B cell (primary cell): Measurements from ENCODE around the gene NOTCH1. TPM values are rescaled to one million over a fixed set of nuclear protein-coding genes. Genes with fewer than 3 reads are reported as not detected.

ENCODE experiments used
- ATAC-seq: fragments of 200-7000 bp; cut with Tn5 transposase; one replicate; pipeline ENCODE4 v1.10.0; 2021; ENCODE audit warnings: low read depth, mild to moderate bottlenecking, moderate number of reproducible peaks, moderate library complexity
- CTCF ChIA-PET: fragments of 350-600 bp; sonication (Branson Sonifier 250); formaldehyde crosslinking; loops from one replicate; lab custom pipeline; 2021; ENCODE audit warnings: antibody characterized with exemption, inconsistent platforms; lab: Charles Lee
- POLR2A ChIA-PET: fragments of 350-600 bp; sonication (Branson Sonifier 250); formaldehyde crosslinking; loops from one replicate; lab custom pipeline; 2021; ENCODE audit warnings: antibody characterized with exemption; lab: Charles Lee
- DNase-seq: peaks from one replicate; pipeline ENCODE4 v3.0.0; 2013
- H2AFZ ChIP-seq: 2 replicates; pipeline ENCODE4 v1.6.1; 2012; ENCODE audit warnings: mild to moderate bottlenecking, low read depth, low read length; ENCODE audit not compliant: insufficient read depth, poor library complexity, severe bottlenecking
- H3K27ac ChIP-seq, 2 donors: 1 replicate in 1 of 2; 2 replicates in 1 of 2; pipeline ENCODE4 v1.5.1; 2012 to 2013; ENCODE audit warnings: low read length in 2 of 2, mild to moderate bottlenecking in 2 of 2, moderate library complexity in 1 of 2
- H3K27me3 ChIP-seq, 4 experiments: fragments of 200-600 bp in 1 of 4; sonication (generic) in 1 of 4; replicated peaks in 1 of 4; 1 replicate in 2 of 4; 2 replicates in 2 of 4; pipeline versions ENCODE4 v1.6.1 to v1.7.0; 2013 to 2016; ENCODE audit warnings: low read length in 3 of 4, mild to moderate bottlenecking in 2 of 4, mixed read lengths in 1 of 4, moderate library complexity in 1 of 4; ENCODE audit not compliant: insufficient read depth in 4 of 4, control insufficient read depth in 3 of 4; ENCODE audit errors: control extremely low read depth in 1 of 4
- H3K36me3 ChIP-seq, 2 experiments: replicated peaks in 1 of 2; 1 replicate in 1 of 2; 2 replicates in 1 of 2; pipeline versions ENCODE4 v1.6.1 to v1.7.1; 2013; ENCODE audit warnings: low read length in 1 of 2; ENCODE audit not compliant: insufficient read depth in 2 of 2, control insufficient read depth in 1 of 2; ENCODE audit errors: control extremely low read depth in 1 of 2, extremely low read depth in 1 of 2
- H3K4me1 ChIP-seq, 2 donors: fragments of 200-600 bp in 1 of 2; sonication (generic) in 1 of 2; 1 replicate in 1 of 2; 2 replicates in 1 of 2; pipeline versions ENCODE4 v1.5.1 to v1.6.1; 2013 to 2017; ENCODE audit warnings: low read length in 2 of 2; ENCODE audit not compliant: control insufficient read depth in 2 of 2, insufficient read depth in 2 of 2
- H3K4me2 ChIP-seq: replicated peaks from 2 replicates; pipeline ENCODE3; 2012; ENCODE audit warnings: mild to moderate bottlenecking, low read depth, low read length; ENCODE audit not compliant: poor library complexity, severe bottlenecking
- H3K4me3 ChIP-seq, 5 experiments: fragments of 200-600 bp in 1 of 5; sonication (generic) in 1 of 5; 1 replicate in 3 of 5; 2 replicates in 2 of 5; pipeline versions ENCODE4 v1.5.1 to v1.7.0; 2011 to 2016; ENCODE audit warnings: low read length in 4 of 5, mild to moderate bottlenecking in 4 of 5, low read depth in 2 of 5, control low read depth in 1 of 5, moderate library complexity in 1 of 5; ENCODE audit not compliant: insufficient read depth in 1 of 5; ENCODE audit errors: control extremely low read depth in 1 of 5, extremely low read depth in 1 of 5
- H3K79me2 ChIP-seq: fragments of 200-600 bp; sonication (generic); one replicate; pipeline ENCODE4 v1.6.0; 2016; ENCODE audit warnings: low read length; ENCODE audit not compliant: control insufficient read depth, insufficient read depth
- H3K9ac ChIP-seq: fragments of 200-600 bp; sonication (generic); 2 replicates; pipeline ENCODE4 v1.6.1; 2017; ENCODE audit warnings: mild to moderate bottlenecking, low read length, moderate library complexity
- H3K9me3 ChIP-seq, 3 donors: one replicate each; pipeline versions ENCODE4 v1.6.1 to v1.7.1; 2013; ENCODE audit warnings: low read length in 2 of 3; ENCODE audit not compliant: control insufficient read depth in 2 of 3, insufficient read depth in 1 of 3; ENCODE audit errors: control extremely low read depth in 1 of 3
- H4K20me1 ChIP-seq: 2 replicates; pipeline ENCODE4 v1.6.0; 2012; ENCODE audit warnings: mild to moderate bottlenecking, low read length; ENCODE audit not compliant: insufficient read depth, control insufficient read depth, poor library complexity, severe bottlenecking
- H3K27ac Mint-ChIP-seq: one replicate; pipeline ENCODE4 v1.8.0; 2021; ENCODE audit warnings: mixed read lengths
- H3K27me3 Mint-ChIP-seq: one replicate; pipeline ENCODE4 v1.8.0; 2021; ENCODE audit warnings: mixed read lengths
- H3K4me1 Mint-ChIP-seq: one replicate; pipeline ENCODE4 v1.8.0; 2021; ENCODE audit warnings: mixed read lengths
- H3K4me3 Mint-ChIP-seq: one replicate; pipeline ENCODE4 v1.8.0; 2021; ENCODE audit warnings: mixed read lengths
- H3K9me3 Mint-ChIP-seq: one replicate; pipeline ENCODE4 v1.8.0; 2022; ENCODE audit warnings: mixed read lengths; ENCODE audit not compliant: insufficient read depth
- CTCF ChIP-seq: fragments of 200-600 bp; IDR thresholded peaks from one replicate; pipeline ENCODE4 v1.8.0; 2022; ENCODE audit warnings: antibody characterized with exemption, mild to moderate bottlenecking
- EZH2 ChIP-seq: IDR thresholded peaks from 2 replicates; pipeline ENCODE4 v1.6.1; 2012; ENCODE audit warnings: borderline replicate concordance, low read depth, mild to moderate bottlenecking, moderate library complexity, low read length; ENCODE audit not compliant: insufficient read depth, poor library complexity, severe bottlenecking
- WGBS: methylation state at CpG from one replicate; pipeline ENCODE4 v1.1.5; 2013; ENCODE audit warnings: missing lambda C conversion rate; ENCODE audit not compliant: insufficient coverage; 5-methylcytosine and 5-hydroxymethylcytosine counted together
- intact Hi-C: fragments of 100-400 bp; cut with micrococcal nuclease; formaldehyde crosslinking; loops from one replicate; pipeline ENCODE4 v1.10.0; 2022
- polyA plus RNA-seq: library from polyadenylated mRNA; depleted of rRNA; stranded (reverse); fragments of >200 nt; gene quantifications from 2 replicates; pipeline ENCODE4 v1.2.3, GENCODE V29; 2012
- total RNA-seq, 2 donors: library from RNA; stranded (reverse); fragments of 120-200 nt in 1 of 2; gene quantifications; 1 replicate in 1 of 2; 2 replicates in 1 of 2; pipeline versions ENCODE4 v1.2.3 to v1.2.4, GENCODE V29; 2013 to 2022

Gene NOTCH1
- total and polyA plus RNA-seq, 2 donors (not counting 1 experiment from before 2014, with no cell fraction given), result 16.6 to 38.5 TPM

- H4K20me1 ChIP-seq, result peaks cover 12% of the 10 kb centered on the region
- peaks cover 0 to 89% of the 10 kb centered on the region in 2 experiments for H3K36me3 ChIP-seq
- no peaks in the 10 kb centered on the region for H3K9me3 Mint-ChIP-seq
- H3K4me1 ChIP-seq, result no peaks in the 10 kb centered on the region
- no peak for ATAC-seq
- 95% methylated on average over 43 of the region's 46 CpGs for WGBS
- ChIA-PET CTCF (no interaction called here), POLR2A (no interaction called here)
- H3K4me2 ChIP-seq, result no peak overlapping the region
- DNase-seq, result no peak
- no peaks in the 10 kb centered on the region for H3K79me2 ChIP-seq
- no peak overlapping the region for H3K4me3 ChIP-seq
- no peak for TF ChIP-seq CTCF
- TF ChIP-seq EZH2, result no peak
- intact Hi-C loops, result no loop called here
- no peak overlapping the region for H3K27ac Mint-ChIP-seq
- H3K9ac ChIP-seq, result no peak overlapping the region
- peaks cover 0 to 7% (median 0%) of the 10 kb centered on the region in 3 donors for H3K9me3 ChIP-seq
- H3K4me3 Mint-ChIP-seq, result no peak overlapping the region
- H3K4me1 Mint-ChIP-seq, result no peaks in the 10 kb centered on the region
- no peaks in the 10 kb centered on the region for H3K27me3 Mint-ChIP-seq
- no peaks in the 10 kb centered on the region for H3K27me3 ChIP-seq
- H2AFZ ChIP-seq, result no peak overlapping the region
- no peak overlapping the region for H3K27ac ChIP-seq
Observed at GRCh38 chr9:136511670-136512592, 33.9 kb downstream of the NOTCH1 start.

- Histone ChIP-seq H4K20me1 (peaks cover 4% of the 10 kb centered on the region), H3K4me1 (no peaks in the 10 kb centered on the region), H3K4me2 (no peak overlapping the region), H3K27me3 (no peaks in the 10 kb centered on the region), H3K9me3 (peaks cover 0 to 7% (median 0%) of the 10 kb centered on the region in 3 donors), H3K9ac (no peak overlapping the region), H3K79me2 (no peaks in the 10 kb centered on the region), H2AFZ (no peak overlapping the region), H3K4me3 (no peak overlapping the region), H3K36me3 (peaks cover 0 to 91% of the 10 kb centered on the region in 2 experiments), H3K27ac (no peak overlapping the region)
- DNase-seq (no peak), ATAC-seq (no peak)
- H3K4me3 Mint-ChIP-seq, result no peak overlapping the region
- no peak overlapping the region for H3K27ac Mint-ChIP-seq
- H3K27me3 Mint-ChIP-seq, result no peaks in the 10 kb centered on the region
- 95% methylated on average over 28 of the region's 28 CpGs for WGBS
- H3K9me3 Mint-ChIP-seq, result no peaks in the 10 kb centered on the region
- intact Hi-C loops, result no loop called here
- ChIA-PET POLR2A (no interaction called here), CTCF (no interaction called here)
- H3K4me1 Mint-ChIP-seq, result no peaks in the 10 kb centered on the region
- TF ChIP-seq EZH2, result no peak
- no peak for TF ChIP-seq CTCF
Observed at GRCh38 chr9:136511144-136511669, 34.6 kb downstream of the NOTCH1 start.
